Subcutaneous abdominal adipose tissue (tissue), 5 donors: ENCODE results near the gene PIGH.
"Not testable (repeated sequence)": the region's sequence is repeated elsewhere in the genome, so short reads cannot be mapped to it uniquely, and the experiment has no call there.

ENCODE experiments used
- H3K27ac ChIP-seq: one replicate; pipeline ENCODE4 v1.7.0; 2013; ENCODE audit warnings: low read depth, mild to moderate bottlenecking, inconsistent platforms, low read length, moderate library complexity
- H3K27me3 ChIP-seq, 5 donors: one replicate each; pipeline ENCODE4 v1.7.0; 2013; ENCODE audit warnings: low read length in 5 of 5, inconsistent platforms in 1 of 5; ENCODE audit not compliant: control insufficient read depth in 5 of 5, insufficient read depth in 4 of 5
- H3K36me3 ChIP-seq, 5 donors: one replicate each; pipeline ENCODE4 v1.7.0; 2013; ENCODE audit warnings: low read length in 5 of 5; ENCODE audit not compliant: control insufficient read depth in 5 of 5, insufficient read depth in 5 of 5
- H3K4me1 ChIP-seq, 5 donors: one replicate each; pipeline ENCODE4 v1.7.0; 2013; ENCODE audit warnings: low read length in 5 of 5, mild to moderate bottlenecking in 3 of 5, moderate library complexity in 1 of 5; ENCODE audit not compliant: control insufficient read depth in 5 of 5, insufficient read depth in 5 of 5
- H3K4me3 ChIP-seq, 5 donors: one replicate each; pipeline ENCODE4 v1.7.0; 2013; ENCODE audit warnings: low read length in 5 of 5, low read depth in 1 of 5
- H3K9ac ChIP-seq, 5 donors: one replicate each; pipeline ENCODE4 v1.7.0; 2013; ENCODE audit warnings: low read length in 5 of 5, mild to moderate bottlenecking in 4 of 5, moderate library complexity in 3 of 5
- H3K9me3 ChIP-seq, 5 donors: one replicate each; pipeline ENCODE4 v1.7.0; 2013; ENCODE audit warnings: low read length in 5 of 5; ENCODE audit not compliant: control insufficient read depth in 5 of 5
- donor health status: healthy.
- donor health status: healthy.
- donor health status: healthy.
- donor health status: healthy.
- donor health status: healthy.

PIGH gene

DNA sequence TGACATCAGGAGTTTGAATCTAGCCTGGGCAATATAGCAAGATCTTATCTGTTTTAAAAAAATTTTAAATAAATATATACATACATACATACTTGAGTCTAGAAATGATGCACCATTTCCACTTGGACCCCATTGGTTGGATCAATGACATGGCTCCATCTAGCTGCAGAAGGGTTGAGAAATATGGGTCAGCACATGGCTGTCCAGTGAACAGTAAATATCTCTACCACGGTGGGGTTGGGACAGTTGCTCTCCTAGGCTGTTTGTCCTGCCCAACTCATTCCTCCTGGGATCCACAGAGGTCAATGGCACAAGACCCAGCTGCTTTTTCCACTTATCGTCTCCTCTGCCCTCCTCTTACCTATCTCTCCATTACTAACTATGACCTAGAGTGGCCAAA, 43.4 kb downstream of the PIGH start:
- Histone ChIP-seq H3K9ac (no peak overlapping the region), H3K4me1 (peaks cover 0 to 5% (median 0%) of the 10 kb centered on the region in 5 donors), H3K4me3 (no peak overlapping the region), H3K9me3 (no peaks in the 10 kb centered on the region), H3K27me3 (no peaks in the 10 kb centered on the region), H3K27ac (no peak overlapping the region), H3K36me3 (peaks cover 0 to 3% (median 0%) of the 10 kb centered on the region in 5 donors)

DNA sequence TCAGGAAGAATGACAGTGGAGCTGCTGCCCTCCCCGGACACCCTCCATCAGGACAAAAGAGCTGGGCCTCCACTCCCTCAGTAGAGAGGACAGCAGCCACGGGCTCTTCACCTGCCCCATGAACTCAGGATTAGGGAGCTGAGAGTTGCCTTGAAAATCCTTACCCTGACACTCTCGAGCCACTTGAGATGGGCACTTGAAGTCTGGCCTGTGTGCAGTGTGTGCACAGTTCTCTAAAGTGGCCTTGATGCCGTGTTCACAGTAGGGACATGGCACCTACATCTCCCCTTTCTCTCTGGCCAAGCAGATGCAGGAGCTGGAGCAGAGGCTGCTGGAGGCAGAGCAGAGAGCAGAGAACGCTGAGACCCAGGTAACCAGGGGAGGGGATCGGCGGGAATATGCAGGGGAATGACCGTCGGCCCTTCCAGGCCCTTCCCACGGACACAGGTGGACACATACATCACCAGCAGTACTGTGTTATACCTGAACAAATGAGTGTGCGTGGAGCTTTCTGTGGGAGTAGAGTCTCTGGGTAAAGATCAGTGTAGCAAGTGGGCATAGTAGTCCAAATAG, 44.5 kb downstream of the PIGH start:
- Histone ChIP-seq H3K4me1 (peaks cover 0 to 5% (median 0%) of the 10 kb centered on the region in 5 donors), H3K4me3 (no peak overlapping the region), H3K27me3 (no peaks in the 10 kb centered on the region), H3K27ac (no peak overlapping the region), H3K9me3 (no peaks in the 10 kb centered on the region), H3K9ac (no peak overlapping the region), H3K36me3 (peaks cover 0 to 3% (median 0%) of the 10 kb centered on the region in 5 donors)

DNA sequence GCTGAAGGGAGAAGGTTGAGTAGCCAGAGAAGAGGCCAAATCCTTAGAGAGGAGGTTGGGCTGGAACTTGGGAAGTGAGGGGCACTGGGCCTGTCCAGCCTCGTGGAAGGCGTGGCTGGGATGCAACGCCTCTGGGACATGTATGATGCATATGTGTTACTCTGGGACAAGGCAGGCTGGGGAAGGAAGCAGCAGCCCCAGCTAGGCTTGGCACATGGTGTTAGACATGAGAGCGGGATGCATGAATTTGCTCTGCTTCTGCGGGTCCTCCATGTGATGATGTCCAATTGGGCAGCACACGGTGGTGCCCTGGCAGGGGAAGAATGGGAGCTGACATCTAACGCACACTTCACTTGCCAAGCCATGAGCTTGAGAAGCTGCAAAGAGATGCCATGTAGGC, 45.7 kb downstream of the PIGH start:
- H3K4me3 ChIP-seq: no peak overlapping the region
- peaks cover 0 to 5% (median 0%) of the 10 kb centered on the region in 5 donors for H3K4me1 ChIP-seq
- H3K9me3 ChIP-seq: no peaks in the 10 kb centered on the region
- peaks cover 0 to 3% (median 0%) of the 10 kb centered on the region in 5 donors for H3K36me3 ChIP-seq
- H3K27me3 ChIP-seq: no peaks in the 10 kb centered on the region
- no peak overlapping the region for H3K9ac ChIP-seq
- H3K27ac ChIP-seq: no peak overlapping the region

DNA sequence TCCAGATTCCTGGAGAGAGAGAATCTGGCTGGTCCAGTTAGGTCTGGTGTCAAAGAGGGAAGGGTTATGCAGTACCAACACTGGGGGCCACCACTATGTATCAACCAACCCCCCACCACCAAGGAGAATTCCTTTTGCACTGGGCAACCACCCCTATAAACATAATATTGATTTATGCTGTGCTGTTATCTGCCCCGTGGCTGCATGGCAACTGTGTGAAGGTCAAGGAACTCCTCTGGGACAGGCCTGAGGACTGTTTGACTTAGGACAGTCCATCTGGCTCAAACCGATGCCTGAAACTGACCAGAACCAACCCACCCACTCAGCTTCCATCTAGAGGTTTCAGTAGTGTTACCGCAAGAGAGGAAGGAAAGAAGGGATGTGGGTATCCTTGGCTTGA, 46.5 kb downstream of the PIGH start:
- Histone ChIP-seq H3K9me3 (no peaks in the 10 kb centered on the region), H3K4me3 (no peak overlapping the region), H3K9ac (no peak overlapping the region), H3K4me1 (peaks cover 0 to 5% (median 0%) of the 10 kb centered on the region in 5 donors), H3K27me3 (no peaks in the 10 kb centered on the region), H3K36me3 (peaks cover 0 to 3% (median 0%) of the 10 kb centered on the region in 5 donors), H3K27ac (no peak overlapping the region)

DNA sequence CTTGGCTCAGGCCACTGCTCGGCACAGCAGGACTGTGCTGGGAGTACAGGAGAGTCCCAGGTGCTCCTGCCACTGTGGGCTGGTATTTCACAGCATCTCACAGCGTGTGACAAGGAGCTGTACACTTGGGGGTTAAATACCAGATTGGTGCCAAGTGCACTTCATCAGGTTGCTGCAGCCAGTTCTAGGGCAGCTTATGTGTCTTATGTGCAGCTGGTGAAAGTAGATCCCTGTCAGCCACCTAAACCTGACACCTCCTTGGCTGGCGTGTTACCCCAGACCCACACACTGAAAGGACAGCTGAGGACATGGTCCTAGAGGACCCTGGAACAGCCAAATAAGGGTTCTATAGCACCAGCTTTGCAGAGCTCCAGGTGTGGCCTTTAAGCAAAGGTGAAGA, 48.1 kb downstream of the PIGH start:
- no peak overlapping the region for H3K27ac ChIP-seq
- H3K27me3 ChIP-seq: no peaks in the 10 kb centered on the region
- no peak overlapping the region for H3K9ac ChIP-seq
- H3K4me1 ChIP-seq: peaks cover 0 to 5% (median 0%) of the 10 kb centered on the region in 5 donors
- H3K36me3 ChIP-seq: no peaks in the 10 kb centered on the region
- H3K4me3 ChIP-seq: no peak overlapping the region
- no peaks in the 10 kb centered on the region for H3K9me3 ChIP-seq

DNA sequence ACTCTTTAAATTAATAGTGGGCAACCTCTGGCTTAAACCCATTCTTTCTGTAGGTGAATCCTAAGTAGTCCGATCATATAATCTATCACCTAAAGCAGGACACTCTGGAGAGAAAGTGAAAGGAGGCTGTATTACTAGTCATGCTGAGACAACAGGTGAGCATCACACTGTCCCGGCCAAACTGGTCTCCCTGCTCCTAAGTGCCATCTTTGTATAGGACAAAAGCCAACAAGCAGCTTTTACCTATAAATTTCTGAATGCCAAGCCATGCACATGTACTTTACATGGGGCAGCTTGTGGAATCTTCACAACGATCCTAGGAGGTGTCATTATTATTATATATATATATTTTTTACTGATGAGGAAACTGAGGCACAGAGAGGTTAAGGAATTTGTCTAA, 48.9 kb downstream of the PIGH start:
- H3K27ac ChIP-seq: no peak overlapping the region
- H3K9me3 ChIP-seq: no peaks in the 10 kb centered on the region
- H3K27me3 ChIP-seq: no peaks in the 10 kb centered on the region
- peaks cover 0 to 5% (median 0%) of the 10 kb centered on the region in 5 donors for H3K4me1 ChIP-seq
- no peaks in the 10 kb centered on the region for H3K36me3 ChIP-seq
- H3K9ac ChIP-seq: no peak overlapping the region
- no peak overlapping the region for H3K4me3 ChIP-seq

DNA sequence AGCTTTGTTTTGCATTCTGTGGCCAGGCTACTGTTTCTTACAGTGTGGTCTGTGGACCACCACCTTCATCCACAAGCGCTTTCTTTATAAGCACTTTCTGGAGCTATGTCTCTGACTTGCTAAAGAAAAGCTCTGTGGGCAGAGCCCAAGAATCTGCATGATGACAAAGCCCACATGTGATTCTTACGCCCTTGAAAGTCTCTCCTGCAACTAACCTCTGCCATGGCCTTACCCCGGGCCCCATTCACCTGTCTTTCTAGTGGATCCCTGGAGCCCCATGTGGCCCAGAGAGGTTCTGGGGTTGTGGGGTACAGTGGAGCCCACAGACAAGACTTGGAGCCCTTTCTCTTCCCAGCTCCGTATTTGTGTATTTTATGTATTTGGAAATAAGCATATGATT, 50.3 kb downstream of the PIGH start:
- Histone ChIP-seq H3K9me3 (no peaks in the 10 kb centered on the region), H3K4me3 (no peak overlapping the region), H3K4me1 (peaks cover 0 to 5% (median 0%) of the 10 kb centered on the region in 5 donors), H3K27me3 (no peaks in the 10 kb centered on the region), H3K9ac (no peak overlapping the region), H3K27ac (no peak overlapping the region), H3K36me3 (peaks cover 0 to 3% (median 0%) of the 10 kb centered on the region in 5 donors)

DNA sequence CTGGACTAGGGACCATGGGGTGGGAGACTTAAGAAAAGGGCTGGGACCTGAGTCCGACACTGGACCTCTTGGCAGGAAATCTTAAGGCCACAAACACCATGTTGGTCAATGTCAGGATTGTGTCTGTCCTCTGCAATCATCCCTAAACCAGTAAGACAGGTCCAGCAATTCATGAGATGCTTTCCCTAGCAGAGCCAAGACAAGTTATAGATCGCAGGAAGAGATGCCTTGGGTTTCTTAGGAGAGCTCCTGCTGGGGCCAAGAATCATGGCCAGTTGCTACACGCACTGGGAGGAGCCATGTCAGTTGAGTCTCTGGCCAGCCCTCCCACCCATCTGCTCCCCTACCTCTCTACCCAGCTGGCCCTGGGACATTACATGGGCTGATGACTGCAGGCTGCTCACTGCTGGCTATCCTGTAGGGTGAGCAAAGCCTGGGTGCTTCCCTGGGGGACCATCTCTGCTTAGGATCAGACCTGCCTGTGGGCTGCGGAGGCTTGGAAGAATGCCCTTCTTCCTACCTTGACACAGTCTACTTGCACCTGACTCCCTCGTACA, 52.8 kb downstream of the PIGH start:
- no peak overlapping the region for H3K4me3 ChIP-seq
- no peaks in the 10 kb centered on the region for H3K9me3 ChIP-seq
- no peak overlapping the region for H3K27ac ChIP-seq
- peaks cover 0 to under 1% (median 0%) of the 10 kb centered on the region in 5 donors for H3K27me3 ChIP-seq
- peaks cover 0 to 6% (median 0%) of the 10 kb centered on the region in 5 donors for H3K36me3 ChIP-seq
- H3K4me1 ChIP-seq: no peaks in the 10 kb centered on the region
- no peak overlapping the region for H3K9ac ChIP-seq

DNA sequence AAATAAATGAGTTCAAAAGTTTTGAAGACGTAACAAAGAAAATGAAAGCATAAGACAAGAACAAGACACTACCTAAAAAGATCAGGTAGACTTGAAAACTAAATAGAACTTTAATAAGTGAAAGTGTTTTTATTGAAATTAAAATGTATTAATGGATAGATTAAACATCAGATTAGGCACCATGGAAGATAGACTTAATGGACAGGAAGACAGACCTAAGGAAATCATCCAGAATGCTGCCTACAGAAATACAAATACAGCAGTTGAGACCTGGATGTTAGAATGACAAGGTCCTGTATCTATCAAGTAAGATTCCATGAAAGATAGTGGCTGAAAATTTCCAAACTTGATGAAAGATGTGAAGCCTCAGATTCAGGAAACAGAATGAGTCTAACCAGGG, 55.5 kb downstream of the PIGH start:
- no peak overlapping the region for H3K27ac ChIP-seq
- peaks cover 0 to 3% (median 0%) of the 10 kb centered on the region in 5 donors for H3K4me1 ChIP-seq
- peaks cover 0 to 6% (median 0%) of the 10 kb centered on the region in 5 donors for H3K36me3 ChIP-seq
- H3K4me3 ChIP-seq: no peak overlapping the region
- peaks cover 0 to 4% (median 0%) of the 10 kb centered on the region in 5 donors for H3K27me3 ChIP-seq
- no peaks in the 10 kb centered on the region for H3K9me3 ChIP-seq
- H3K9ac ChIP-seq: no peak overlapping the region

DNA sequence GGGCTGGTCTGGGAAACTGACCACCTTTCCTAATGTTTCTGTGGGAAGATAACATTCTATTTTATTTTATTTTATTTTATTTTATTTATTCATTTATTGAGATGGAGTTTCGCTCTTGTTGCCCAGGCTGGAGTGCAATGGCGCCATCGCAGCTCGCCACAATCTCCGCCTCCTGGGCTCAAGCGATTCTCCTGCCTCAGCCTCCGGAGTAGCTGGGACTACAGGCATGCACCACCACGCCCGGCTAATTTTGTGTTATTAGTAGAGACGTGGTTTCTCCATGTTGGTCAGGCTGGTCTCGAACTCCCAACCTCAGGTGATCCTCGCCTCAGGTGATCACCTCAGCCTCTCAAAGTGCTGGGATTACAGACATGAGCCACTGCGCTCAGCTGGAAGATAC, 57.4 kb downstream of the PIGH start:
- not testable (repeated sequence) for H3K27ac ChIP-seq, H3K27me3 ChIP-seq, H3K9me3 ChIP-seq, H3K9ac ChIP-seq, H3K4me3 ChIP-seq, H3K36me3 ChIP-seq
- peaks cover 0 to 15% (median 11%) of the 10 kb centered on the region in 5 donors for H3K4me1 ChIP-seq
